Activated CD4-positive, alpha-beta T cell treated with anti-CD3 and anti-CD28 coated beads, Interleukin-2, amount 50 U/mL, for 48 hours (primary cell): ENCODE measurements around the gene PRRX1.

Experiments used
- DNase-seq, 2 experiments: peaks; one replicate each; pipeline ENCODE4 v3.0.0-alpha.2; 2020

PRRX1 gene

GRCh38 chr1:170664093-170664827 is at the start of gene PRRX1:
Gene PRRX1 (plus strand): TSS chr1:170664131. CDS start chr1:170664219, 88 bp downstream.
- DNase-seq, result no peak

- DNase-seq, result no peak
Measured at GRCh38 chr1:170617591-170618330, 46.2 kb upstream of the PRRX1 start.

GRCh38 chr1:170618421-170618820 is 45.5 kb upstream of the PRRX1 start:
- no peak for DNase-seq

- no peak for DNase-seq
Measured at GRCh38 chr1:170619241-170620028, 44.5 kb upstream of the PRRX1 start.

GRCh38 chr1:170620164-170620563 is 43.8 kb upstream of the PRRX1 start:
- no peak for DNase-seq

- no peak for DNase-seq
Measured at GRCh38 chr1:170623171-170623570, 40.8 kb upstream of the PRRX1 start.

- DNase-seq, result no peak
Measured at GRCh38 chr1:170624146-170624545, 39.8 kb upstream of the PRRX1 start.

- DNase-seq, result no peak
Measured at GRCh38 chr1:170630977-170631376, 33.0 kb upstream of the PRRX1 start.

GRCh38 chr1:170634293-170634692 is 29.6 kb upstream of the PRRX1 start:
- no peak for DNase-seq

GRCh38 chr1:170634824-170635410 is 29.0 kb upstream of the PRRX1 start:
- no peak for DNase-seq

GRCh38 chr1:170640581-170640980 is 23.4 kb upstream of the PRRX1 start:
- DNase-seq, result no peak

GRCh38 chr1:170657275-170657853 is 6.6 kb upstream of the PRRX1 start:
- DNase-seq, result no peak

- no peak for DNase-seq
Measured at GRCh38 chr1:170659399-170660035, 4.4 kb upstream of the PRRX1 start.

- no peak for DNase-seq
Measured at GRCh38 chr1:170660281-170660713, 3.6 kb upstream of the PRRX1 start.

GRCh38 chr1:170660871-170661645 is 2.9 kb upstream of the PRRX1 start:
- DNase-seq, result no peak

- no peak for DNase-seq
Measured at GRCh38 chr1:170661646-170662411, 2.1 kb upstream of the PRRX1 start.

GRCh38 chr1:170662561-170663403 is 1.1 kb upstream of the PRRX1 start:
- DNase-seq, result no peak

- DNase-seq, result no peak
Measured at GRCh38 chr1:170663404-170664092, 383 bp upstream of the PRRX1 start.
